NCI-H2227 (cell line): Measurements from ENCODE around the gene ZDHHC8.

Experiments
- DNase-seq: peaks from one replicate; lab custom pipeline; 2025; ENCODE audit not compliant: unreplicated experiment; lab: John Stamatoyannopoulos, UW

ZDHHC8 gene, protein sequence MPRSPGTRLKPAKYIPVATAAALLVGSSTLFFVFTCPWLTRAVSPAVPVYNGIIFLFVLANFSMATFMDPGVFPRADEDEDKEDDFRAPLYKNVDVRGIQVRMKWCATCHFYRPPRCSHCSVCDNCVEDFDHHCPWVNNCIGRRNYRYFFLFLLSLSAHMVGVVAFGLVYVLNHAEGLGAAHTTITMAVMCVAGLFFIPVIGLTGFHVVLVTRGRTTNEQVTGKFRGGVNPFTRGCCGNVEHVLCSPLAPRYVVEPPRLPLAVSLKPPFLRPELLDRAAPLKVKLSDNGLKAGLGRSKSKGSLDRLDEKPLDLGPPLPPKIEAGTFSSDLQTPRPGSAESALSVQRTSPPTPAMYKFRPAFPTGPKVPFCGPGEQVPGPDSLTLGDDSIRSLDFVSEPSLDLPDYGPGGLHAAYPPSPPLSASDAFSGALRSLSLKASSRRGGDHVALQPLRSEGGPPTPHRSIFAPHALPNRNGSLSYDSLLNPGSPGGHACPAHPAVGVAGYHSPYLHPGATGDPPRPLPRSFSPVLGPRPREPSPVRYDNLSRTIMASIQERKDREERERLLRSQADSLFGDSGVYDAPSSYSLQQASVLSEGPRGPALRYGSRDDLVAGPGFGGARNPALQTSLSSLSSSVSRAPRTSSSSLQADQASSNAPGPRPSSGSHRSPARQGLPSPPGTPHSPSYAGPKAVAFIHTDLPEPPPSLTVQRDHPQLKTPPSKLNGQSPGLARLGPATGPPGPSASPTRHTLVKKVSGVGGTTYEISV

GRCh38 chr22:20131597-20131858 is at the start of gene ZDHHC8:
TSS of gene ZDHHC8 (plus strand) at chr22:20131804. CDS start at chr22:20131948, 144 bp downstream.
- peak; percentile 49 for DNase-seq

DNA sequence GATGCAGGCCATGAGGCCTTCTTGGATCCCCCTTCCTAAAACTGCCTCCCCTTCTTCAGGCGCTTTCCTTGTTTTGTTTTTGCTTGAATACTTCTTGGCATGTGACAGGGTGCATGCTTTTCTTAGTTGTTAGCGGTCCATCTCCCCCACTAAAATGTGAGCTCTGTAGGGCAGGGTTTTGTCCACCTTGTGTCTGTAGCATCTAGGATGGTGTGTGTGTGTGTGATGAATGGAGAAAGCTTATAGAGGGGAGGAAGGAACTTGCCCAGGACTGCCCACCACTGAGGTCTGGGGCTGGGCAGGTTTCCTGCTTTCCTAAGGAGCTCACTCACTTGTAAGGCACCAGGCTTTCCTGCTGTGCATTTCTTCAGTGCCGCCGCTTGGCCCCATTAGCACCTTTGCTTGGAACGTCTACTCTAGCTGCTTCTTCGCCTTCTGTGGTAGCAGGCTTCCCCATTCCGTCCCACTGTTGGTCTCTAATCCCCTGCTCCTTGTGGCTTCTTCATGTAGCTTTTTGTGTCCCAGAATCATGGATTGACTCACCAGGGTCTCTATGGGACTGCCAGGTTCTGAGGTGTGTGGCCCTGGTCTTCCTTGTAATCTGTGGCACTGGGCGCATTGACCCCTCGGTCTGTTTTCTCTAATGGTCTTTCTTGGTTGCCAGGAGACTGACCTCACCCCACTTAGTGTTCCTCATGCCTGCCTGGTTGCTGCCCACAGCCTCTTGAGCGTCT is 48.3 kb upstream of the ZDHHC8 start:
- no peak for DNase-seq

GRCh38 chr22:20083891-20084546 is 47.6 kb upstream of the ZDHHC8 start:
- no peak for DNase-seq

DNA sequence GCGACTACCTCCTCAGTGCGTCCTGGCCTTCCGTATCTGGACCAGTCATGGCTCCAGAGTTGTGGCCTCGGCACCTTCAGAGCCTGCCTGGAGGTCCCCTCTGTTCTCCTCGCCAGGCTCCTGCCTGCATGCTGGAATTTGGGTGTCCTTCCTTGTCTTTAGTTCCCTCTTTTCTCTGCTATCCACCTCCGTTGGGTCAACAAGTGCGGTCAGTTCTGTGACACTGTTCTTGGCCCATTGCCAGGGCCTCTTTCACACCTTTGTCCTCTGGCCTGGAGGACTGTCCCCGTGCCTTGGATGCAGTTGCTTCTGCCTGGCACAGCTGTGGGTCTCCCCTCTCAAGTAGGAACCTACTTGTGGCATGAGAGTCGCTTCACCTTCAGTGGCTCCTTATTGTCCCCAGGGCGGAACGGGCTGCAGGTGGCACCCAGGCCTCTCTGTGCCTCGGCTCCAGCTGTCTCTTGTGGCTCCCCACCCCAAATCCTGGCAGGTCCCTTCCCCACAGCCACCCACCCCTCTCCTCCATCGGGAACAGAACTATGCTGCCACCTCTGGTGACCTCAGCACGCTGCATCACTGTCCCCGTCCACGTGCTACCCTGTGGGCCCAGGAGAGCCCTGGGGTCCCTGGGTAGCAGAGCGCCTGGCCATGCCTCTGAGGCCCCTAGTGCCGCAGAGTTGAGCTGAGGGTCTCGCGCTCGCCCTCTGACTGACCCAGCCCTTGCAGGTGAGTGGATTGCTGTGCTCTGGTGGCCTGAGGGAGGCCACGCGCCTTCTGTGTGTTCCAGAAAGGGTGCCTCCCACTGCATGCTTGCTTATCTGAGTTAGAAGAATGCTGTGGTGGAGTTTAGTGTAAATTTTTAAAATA is 46.8 kb upstream of the ZDHHC8 start:
- DNase-seq = peak; percentile 13

- no peak for DNase-seq
Measured at GRCh38 chr22:20085651-20086050, 46.0 kb upstream of the ZDHHC8 start.

GRCh38 chr22:20086101-20086599 is 45.5 kb upstream of the ZDHHC8 start:
- no peak for DNase-seq

DNA sequence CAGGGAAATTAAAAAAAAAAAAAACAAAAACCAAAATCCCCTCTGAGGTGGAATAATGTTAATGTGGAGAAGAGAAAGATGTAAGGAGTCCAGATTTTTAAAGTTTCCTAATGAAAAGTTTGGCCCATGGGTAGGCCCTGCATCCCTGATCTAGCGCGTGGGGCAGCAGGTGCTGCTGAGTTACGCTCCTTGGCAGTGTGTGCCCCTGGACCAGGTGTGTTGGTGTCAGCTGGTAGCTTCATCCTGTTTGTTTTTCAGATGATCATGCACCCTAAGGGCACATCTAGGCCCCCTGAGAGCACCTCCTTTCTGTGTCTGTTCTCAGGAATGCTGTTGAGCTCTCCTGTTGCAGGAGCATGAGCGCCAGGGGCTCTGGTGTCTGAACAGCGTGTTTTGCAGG is 44.8 kb upstream of the ZDHHC8 start:
- no peak for DNase-seq

DNA sequence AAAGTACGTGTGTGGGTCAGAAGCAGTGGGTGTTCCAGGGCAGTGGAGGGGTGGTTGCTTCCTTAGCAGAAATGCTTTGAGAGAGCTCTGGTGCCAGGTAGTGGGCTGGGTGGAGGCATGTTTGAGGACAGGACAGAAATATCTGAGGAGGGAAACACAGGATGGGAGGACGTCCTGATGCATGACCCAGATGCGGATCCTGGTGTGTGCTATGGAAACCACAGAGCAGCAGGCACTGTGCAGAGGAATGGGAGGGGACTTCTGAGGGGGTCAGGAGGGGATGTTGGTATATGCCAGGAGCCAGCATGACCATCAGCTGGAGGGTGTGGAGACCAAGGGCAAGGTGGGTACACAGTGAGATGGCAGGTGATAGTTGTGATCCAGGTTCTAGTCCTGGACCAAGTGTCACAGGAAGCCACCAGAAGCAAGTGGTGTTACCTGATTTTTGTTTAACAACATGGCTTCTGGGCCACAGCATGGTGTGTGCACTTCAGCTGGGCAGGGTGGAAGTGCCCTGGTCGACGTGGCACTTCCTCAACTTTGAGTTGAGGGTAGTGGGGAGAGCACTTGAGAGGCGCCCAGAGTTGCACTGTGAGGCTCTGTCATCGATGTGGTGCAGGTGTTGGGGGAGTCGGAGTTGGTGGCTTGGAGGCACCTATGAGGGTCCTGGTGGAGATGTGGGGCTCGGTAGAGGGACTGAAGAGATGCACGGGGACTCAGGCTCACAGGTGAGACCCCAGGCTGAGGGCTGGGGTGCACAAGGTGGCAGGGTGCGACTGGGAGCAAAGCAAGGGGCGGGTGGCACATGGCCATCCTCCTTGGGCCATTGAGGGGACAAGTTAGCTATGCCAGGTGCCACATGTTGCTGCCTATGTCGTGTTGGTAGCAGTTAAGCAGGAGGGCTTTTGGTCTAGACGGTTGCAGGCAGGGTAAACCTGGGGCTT is 44.0 kb upstream of the ZDHHC8 start:
- no peak for DNase-seq

DNA sequence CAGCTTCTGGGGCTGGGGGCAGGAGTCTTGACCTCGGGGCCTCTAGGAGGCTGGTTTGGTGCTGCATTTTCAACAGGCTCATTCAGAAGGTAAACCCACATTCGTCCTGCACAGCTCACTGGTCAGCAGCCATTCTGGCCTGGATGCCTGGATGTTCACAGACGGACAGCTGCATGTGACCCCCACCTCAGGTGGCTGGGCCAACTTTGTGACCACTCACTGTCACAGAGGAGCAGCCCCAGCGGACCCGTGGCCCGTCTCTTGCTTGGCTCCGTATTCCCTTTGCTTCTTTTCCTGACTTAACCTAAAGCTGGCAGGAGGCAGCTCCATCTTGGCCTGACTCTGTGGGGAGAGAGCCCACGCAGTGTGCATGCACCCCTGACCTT is 43.3 kb upstream of the ZDHHC8 start:
- DNase-seq = no peak

DNA sequence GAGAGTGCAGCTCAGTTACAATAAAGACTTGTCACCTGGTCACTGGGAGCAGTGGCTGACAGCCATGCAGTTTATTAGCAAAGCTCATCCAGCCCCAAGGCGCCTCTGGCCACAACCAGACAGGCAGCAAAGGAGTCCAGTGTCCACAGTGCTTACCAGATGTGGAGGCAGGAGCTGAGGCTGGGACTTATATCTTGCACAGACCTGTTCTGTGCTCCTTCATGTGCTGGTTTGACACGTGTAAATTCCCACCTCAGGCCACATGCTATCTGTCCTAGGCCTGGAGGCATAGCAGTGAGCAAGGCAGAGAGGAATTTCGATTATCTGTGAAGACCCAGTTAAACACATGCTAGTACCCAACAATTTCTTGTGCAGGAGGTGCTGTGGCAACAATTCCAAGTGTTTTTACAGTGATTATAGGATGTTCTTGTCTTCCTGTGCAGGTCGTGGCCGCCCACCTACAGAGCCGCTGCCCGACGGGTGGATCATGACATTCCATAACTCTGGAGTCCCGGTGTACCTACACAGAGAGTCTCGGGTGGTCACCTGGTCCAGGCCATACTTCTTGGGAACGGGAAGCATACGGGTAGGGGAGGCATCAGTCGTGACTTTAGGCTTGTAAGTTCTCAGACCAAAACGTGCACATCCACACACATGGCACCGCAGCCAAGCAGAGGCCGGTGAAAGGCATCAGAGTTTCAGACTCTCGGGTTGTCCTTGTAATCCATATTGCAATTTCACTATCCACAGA is 42.2 kb upstream of the ZDHHC8 start:
- DNase-seq = no peak

- no peak for DNase-seq
Measured at GRCh38 chr22:20089977-20090729, 41.5 kb upstream of the ZDHHC8 start.

- DNase-seq = no peak
Measured at GRCh38 chr22:20090730-20091240, 40.8 kb upstream of the ZDHHC8 start.

- DNase-seq = no peak
Measured at GRCh38 chr22:20091690-20092476, 39.7 kb upstream of the ZDHHC8 start.

DNA sequence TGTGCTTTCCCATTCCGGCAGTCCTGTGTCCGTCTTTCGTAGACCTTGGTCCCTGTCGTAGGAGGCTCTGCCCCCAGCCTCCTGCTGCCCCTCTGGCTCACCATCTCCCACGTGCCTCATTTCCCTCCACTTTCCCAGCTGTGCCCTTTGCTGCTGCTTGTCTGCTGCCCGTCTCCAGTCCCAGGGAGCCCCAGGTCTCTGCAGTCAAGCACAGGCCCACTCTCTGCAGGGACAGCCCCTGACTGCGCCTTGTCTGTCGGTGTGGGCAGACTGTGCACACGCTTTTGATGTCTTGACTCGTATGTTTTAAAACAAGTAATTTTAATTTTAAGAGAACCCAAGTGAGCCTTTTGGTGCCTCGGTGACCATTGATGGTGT is 39.1 kb upstream of the ZDHHC8 start:
- no peak for DNase-seq

GRCh38 chr22:20093418-20094196 is 38.0 kb upstream of the ZDHHC8 start:
- no peak for DNase-seq

DNA sequence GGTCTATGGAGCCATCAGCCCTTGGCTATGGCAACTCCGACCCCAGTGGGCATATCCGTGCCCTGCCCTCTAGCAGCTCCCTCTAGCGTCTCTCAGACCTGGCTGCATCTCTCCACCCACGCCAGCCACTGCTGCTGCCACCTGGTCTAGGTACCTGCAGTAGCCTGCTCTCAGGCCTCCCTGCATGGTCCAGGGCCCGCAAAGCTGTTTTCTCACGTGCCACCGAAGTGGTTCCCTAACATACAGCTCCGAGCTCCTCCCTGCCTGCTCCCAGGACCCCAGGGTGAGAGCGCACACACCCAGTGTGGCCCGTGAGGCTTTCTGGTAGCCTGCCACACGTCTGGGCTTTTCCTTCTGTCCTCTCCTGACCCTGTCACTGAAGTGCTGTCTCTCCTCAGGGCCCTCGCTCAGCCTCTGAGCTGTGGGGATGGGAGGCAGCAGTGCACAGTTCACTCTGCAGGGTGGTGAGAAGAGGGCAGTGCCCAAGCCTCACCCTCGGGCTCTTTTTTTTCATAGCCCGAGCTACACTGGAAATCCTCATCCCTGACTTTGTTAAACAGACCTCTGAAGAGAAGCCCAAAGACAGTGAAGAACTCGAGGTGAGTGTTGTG is 37.3 kb upstream of the ZDHHC8 start:
- no peak for DNase-seq
